Kidney capillary endothelial cell (primary cell): ENCODE results near the gene AQP6.
"Not testable (repeated sequence)": the region's sequence is repeated elsewhere in the genome, so short reads cannot be mapped to it uniquely, and the experiment has no call there.

Experiments used
- DNase-seq: peaks from one replicate; pipeline ENCODE4 v3.0.0-alpha.2; 2018; ENCODE audit warnings: low spot score

AQP6 gene

DNA sequence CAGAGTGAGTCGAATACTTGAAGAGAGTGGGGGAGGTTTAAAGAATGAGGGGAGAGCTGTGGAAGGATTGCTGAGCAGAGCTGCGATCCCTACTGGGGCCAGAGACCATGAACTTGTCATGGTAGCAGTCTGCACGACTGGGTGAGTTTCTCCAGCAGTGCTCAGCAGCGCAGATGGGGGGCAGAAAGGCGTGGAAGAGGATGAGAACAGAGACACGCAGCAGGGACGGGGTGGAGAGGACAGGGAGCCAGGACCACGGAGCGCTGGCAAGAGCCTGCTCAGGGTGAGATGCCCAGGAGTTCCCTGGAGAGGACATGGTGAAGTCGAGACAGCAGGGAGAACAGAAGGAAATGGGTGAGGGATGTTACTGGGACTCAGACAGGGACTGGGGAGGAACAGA lies 2.1 kb upstream of the AQP6 start:
- no peak for DNase-seq

DNA sequence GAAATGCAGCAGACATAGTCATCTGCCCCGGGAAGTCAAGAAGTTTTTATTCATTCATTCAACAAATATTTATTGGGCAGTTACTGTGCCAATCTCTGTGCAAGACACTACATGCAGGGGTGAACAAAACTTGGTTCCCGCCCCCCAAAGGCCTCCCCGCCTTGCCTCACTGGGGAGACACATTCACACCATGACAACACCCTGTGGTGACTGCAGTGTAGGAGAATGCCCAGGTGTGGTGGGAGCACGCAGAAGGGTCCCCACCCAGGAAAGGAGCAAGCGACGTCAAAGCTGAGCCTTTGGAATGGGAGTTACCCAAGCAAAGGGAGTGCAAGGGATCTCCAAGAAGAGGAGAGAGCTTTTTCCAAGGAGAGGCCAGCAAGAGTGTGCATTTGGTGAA lies 1.6 kb upstream of the AQP6 start:
- DNase-seq, result no peak

DNA sequence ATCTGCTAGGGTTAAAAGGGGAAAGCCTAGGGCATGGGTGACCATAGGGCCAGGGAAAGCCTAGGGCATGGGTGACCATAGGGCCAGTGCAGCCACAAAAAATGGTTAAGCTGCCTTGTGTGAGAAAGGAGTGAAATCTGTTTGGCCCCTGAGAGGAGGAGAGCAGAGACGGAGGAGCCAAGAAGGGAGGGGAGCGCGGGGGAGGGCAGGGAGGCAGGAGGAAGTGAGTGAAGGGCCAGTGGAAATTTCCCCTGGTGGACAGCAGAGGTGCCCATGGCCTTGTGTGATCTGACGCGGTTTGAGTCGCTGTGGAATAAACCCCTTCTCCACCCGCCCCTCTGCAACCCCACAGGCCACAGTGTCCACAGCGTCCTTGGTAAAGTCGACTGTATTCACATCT lies 618 bp upstream of the AQP6 start:
- DNase-seq, result no peak

DNA sequence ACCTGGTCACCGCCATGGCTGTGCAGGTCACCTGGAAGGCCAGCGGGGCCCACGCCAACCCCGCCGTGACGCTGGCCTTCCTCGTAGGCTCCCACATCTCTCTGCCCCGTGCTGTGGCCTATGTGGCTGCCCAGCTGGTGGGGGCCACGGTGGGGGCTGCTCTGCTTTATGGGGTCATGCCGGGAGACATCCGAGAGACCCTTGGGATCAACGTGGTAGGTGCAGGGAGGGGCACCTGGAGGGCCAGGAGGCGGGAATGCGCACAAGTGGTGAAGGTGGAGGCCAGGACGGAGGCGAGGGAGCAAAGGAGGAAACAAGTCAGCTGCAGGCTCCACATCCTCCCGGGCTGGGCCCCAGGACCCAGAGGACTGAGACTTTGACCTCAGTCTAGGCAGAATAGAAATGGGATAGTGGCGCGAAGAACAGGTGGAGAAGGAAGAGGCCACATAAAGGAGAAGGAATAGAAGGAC lies 649 bp downstream of the AQP6 start:
- no peak for DNase-seq

DNA sequence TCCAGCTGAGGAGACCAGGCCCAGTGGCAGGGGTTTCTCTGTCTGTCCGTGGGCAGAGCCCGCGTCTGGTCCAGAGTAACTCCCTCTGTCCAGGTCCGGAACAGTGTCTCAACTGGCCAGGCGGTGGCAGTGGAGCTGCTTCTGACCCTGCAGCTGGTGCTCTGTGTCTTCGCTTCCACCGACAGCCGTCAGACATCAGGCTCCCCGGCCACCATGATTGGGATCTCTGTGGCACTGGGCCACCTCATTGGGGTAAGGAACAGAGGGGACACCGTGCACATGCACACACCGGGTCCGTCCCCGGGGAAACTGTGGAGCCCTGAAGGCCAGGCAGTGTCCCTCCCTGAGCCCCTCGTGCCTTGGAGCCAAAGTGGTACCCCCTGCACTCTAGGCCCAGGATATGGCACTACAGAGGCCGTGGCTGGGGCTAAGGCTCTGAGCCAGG lies 1.5 kb downstream of the AQP6 start:
- DNase-seq, result peak; percentile 60

DNA sequence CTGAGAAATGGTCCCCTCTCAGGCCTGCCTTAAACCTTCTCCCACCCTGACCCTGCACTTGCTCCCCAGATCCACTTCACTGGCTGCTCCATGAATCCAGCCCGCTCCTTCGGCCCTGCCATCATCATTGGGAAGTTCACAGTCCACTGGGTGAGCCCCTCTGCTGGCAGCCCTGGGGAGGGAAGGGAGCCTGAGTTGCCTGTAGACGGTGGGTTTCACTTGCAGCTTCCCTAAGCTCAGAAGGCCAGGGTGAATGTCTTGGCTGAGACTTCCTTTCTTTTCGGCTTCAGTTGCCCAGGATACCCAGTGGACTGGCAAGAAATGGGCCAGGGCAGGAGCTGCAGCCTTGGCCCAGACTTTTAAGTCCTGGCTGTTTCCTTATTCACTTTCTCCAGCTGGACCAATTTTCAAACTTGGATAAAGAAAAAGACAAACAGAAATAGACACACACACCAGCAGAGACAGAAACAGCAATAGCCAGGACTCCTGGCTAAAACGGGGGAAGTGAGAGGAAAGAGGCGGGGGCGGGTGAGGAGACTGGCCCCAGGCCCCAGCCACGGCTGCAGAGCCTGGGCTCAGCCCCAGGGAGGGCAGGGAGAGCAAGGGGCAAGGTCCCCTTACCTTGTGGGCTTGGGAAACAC lies 2.0 kb downstream of the AQP6 start:
- no peak for DNase-seq

DNA sequence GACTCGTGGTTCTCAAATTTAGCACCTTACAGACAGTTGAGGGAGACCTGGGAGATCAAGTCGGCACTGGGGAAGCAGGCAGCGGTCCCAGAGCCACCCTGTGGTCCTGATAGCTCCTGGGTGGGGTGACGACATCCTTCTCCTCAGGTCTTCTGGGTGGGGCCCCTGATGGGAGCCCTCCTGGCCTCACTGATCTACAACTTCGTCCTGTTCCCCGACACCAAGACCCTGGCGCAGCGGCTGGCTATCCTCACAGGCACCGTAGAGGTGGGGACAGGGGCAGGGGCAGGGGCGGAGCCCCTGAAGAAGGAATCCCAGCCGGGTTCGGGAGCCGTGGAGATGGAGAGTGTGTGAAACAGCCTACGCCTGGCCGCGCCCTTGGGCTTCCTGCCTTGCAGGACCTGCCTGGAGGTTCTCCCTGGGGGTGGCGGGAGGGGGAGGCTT lies 2.6 kb downstream of the AQP6 start:
- no peak for DNase-seq

DNA sequence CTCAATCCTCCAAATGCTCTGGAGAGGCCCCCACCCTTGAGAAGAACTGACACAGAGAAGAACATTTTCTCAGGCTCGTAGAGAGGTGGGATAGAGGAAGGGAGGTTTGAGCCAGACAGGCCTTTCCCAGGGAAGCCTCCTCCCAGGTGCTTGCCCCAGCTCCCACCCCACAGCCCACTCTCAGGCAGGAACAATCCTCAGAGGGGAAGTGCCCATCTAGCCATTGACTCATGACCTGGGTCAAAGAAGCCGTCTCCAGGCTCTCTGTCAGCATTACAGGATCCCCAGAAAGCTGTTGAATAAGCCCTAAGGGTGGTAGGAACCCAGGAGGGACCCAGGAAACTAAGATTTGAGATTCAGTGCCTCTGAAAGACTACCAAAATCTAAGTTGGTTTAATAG lies 3.8 kb downstream of the AQP6 start:
- no peak for DNase-seq

DNA sequence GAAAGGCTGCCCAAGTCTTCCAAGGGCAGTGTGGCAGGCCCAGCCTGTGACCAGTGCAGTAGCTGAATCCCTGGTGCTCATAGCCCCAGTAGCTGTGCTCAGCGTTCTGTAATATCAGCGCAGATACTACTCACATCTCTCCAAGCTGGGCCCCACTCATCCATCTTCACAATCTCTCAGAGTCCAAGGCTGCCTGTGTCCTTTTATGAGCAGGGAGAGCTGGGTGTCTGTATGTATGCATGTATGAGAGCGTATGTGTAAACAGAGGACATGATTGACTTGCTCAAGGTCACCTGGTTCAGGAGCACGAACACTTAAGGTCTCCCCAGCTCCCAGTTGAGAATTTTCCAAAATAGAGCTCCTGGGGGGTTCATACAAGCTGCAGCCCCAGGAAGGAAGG lies 5.4 kb downstream of the AQP6 start:
- DNase-seq, result no peak

DNA sequence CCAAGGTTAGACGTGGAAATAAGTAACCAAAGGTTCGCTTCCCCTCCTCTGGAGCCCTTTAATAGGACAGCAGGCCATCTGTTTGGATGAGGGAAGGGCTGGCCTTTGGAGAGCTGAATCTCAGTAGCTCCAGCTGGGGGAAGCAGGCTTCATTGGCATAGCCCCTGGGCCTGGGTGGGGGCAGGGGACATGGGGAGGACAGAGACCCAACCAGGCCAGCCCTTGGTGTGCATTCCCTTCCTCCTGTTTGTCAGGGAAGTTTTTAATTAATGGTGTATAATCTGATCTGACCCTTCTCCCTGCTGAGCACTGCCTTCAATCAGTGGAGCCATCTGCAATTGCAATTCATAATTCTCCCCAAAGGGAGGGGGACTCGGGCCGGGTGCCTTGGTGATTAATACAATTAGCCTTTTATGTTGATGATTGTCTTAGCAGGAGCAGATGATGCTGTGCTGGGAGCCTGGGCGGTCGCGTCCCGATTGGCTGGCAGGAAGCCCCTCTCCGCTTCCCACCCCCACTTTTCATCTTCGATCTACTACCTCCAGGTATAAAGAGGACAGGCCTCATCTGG lies 6.4 kb downstream of the AQP6 start:
- DNase-seq, result no peak

DNA sequence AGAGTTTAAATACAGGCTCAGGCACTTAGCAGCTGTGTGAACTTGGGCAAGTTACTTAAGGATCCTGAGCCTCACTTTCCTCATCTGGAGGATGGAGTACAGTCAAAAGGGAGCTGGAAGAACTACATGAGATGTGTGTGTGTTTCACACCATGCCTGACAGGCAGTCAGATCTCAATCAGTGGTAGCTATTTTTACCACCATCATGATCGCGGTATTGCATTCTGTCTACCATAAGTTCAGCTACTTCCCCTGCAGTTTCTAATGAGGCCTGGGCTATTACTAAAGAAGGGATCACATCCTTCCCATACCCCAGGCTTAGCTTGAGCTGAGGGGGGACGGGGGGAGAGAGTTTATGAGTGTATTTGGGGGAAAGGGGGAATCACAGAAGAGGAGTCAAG lies 7.0 kb downstream of the AQP6 start:
- DNase-seq, result no peak

DNA sequence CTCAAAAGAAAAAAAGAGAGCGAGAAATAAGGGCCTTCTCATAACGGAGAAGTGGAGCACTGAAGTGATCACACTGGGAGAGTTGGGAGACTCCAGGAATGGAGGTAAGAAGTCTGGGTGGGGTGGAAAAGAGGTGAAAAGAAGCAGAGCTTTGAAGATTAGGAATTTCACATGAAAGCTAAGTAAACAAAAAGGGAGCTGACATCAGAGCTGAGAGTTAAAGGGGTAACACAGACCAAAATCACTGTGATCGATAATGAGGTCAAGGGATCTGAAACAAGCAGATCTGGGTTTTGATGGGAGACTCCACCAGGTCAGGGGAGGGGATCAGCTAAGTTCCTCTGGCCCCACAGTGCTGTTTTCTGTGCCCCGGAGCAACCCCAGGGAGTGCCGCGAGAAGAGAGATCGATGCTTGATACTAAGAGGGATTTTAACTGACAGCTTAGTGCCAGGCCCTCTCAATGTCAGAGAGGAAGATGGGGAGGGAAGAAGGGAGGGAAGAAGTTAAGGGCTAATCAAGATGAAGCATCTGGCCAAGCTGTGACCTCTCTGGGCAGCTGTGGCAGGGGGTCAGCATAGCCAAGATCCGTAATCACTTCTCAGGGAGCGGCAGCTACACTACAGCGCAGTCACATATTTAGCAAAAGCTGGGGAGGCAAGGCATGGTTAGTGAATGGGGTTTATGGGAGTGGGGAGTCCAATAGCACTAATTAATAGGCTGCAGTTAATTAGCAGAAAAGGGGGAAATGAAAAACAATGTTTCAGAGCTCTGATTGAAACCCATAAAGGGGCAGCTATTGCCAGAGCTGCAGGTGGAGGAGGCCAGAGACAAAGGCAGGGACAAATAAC lies 8.0 kb downstream of the AQP6 start:
- no peak for DNase-seq

DNA sequence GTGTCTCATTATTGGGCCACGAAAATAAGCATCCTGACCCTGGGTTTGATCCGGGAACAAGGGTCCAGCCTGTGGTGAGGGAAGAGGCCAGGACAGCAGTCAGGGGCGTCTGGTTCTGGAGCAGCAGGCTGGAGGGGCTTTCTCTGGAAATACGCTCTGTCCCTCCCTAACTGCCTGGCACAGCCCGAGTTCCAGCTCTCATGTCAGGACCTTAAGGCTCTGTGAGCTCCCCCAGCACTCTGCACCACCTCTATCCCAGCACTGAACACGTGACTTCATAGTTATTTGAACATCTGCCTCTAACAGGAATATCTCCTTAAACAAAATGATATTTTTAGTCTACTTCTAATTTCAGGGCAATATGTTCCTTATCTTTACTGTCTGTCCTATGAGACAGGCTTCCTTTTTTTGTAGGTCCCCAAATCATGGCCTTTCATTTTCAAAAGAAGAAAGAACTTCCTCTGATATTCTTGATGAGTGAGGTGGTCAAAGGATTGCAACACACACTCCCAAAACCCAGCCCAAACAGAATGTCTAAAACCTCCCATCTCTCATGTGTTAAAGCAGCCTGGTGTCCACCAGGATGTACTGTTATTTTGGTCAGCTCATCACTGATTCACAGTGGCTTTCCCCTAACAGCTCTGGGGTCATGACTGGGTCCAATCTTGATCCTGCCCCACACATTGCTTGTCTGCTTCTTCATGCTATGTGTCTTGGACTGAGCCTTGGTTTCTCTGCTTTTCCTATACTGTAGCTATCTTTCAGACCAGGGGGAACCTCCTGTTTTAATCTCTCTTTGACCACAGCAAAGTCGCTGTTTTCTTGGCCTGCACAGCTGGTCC lies 9.7 kb downstream of the AQP6 start:
- no peak for DNase-seq

DNA sequence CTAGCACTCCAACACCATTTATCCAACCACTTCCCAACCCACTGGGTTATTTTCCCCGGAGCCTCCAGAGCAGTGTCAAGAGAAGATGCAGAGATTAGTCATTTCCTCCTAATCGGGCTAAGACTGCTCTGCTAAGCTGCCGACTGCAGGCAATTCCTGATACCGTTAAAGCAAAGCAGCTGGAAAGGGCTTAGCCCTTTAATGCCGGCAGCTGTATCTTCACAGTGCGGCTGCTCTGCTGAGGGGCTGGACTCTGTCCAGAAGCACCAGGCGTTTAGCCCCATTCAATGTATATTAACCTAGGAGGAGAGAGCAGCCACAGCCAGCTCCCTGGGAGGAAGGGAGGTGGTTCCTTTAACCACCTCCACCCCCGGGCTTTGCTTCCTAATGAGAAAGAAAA lies 11.1 kb downstream of the AQP6 start:
- DNase-seq, result peak; percentile 79

DNA sequence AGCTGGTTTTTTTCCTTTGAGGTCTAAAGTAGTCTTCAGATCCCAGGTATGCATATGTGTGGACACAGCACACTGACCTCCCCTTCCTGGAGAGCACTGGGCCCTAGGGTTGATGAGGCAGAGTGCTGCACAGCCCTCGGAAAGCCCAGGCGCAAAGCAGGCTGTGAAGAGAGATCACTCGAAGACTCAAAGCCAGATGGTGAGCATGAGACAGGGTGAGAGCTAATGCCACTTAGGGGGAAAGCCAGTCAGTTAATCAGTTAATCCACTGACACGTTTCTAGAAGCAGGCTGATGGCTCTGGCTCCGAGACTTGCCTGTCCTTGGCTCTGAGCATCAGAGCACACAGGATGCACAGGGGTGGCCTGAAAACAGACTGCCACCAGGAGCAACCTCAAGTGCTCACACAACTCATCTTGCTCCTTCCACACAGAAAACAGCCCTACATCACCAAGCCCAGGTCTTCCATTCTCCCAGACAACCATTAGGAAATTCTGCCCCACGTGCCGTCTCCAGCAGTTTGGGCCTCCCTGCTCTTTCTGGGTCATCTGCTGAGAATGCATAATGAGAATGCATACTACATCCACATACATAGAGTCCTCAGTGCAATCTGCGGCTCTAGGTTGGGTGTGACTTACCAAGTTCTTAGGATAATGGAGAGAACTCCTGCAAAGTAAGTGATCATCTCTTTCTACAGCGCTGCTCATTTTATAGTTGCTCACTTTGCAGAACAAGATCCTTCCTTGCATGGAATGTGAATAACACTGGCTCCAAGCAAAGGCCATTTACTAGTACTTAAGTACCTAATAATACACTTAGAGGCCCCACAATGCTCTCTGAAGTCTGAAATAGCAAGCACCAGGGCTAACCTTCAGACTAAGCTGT lies 12.0 kb downstream of the AQP6 start:
- DNase-seq, result no peak

DNA sequence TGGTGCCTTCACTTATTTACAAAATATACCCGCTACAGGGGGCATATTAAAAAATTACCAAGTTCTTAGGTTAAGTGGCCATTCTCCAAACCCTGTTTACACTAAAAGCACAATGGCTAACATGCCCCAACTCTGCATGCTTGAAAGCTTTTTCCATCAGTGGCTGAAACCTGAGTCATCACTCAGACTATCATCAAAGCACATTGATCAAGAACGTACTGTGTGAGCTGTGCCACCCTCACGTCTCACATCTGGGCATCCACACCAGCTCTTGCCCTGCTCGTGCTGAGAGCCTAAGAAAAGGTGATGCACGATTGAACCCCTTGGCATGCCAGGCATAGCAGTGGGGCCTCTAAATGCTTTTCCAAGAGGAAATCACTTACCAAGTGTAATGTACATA lies 13.2 kb downstream of the AQP6 start:
- DNase-seq, result no peak

DNA sequence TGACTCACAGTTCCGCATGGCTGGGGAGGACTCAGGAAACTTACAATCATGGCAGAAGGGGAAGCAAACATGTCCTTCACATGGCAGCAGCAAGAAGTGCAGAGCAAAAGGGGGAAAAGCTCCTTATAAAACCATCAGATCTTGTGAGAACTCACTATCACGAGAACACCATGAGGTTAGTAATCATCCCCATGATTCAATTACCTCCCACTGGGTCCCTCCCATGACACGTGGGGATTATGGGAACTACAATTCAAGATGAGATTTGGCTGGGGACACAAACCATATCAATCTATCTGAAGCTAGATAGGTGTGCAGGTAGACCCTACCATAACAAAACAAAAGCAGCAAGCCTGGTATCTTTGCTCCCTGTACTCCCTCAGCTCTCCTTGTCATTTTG lies 13.7 kb downstream of the AQP6 start:
- not testable (repeated sequence) for DNase-seq

DNA sequence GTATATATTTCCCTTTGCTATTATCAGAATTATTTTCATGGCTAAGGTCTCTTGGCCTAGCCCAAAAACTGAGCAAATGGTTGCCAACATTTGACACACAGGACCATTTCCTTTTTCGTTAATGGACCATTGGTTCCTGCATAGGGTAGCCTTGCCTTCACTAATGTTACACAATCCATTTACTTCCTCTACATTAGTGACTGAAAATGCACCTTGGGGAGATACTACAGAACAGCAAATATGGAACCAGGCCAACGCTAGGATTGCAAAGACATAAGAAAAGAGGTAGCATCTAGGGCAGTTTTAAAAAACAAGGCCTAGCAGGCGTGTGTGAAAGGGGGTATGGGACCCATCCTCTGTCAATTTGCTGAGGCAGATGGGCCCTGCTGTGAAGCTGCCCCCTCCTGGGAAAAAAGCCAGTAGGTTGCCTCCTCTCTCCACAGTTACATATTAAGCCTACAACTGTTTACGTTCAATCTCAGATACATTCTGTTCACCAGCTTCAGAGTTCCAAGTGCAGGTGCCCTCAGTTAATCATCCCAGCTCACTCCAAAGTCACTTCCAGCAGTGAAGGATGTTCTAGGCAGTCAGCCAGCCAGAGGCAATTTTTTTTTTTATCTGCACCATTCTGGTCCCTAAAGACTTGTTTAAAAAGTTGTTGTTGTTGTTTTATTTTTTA lies 15.0 kb downstream of the AQP6 start:
- no peak for DNase-seq

DNA sequence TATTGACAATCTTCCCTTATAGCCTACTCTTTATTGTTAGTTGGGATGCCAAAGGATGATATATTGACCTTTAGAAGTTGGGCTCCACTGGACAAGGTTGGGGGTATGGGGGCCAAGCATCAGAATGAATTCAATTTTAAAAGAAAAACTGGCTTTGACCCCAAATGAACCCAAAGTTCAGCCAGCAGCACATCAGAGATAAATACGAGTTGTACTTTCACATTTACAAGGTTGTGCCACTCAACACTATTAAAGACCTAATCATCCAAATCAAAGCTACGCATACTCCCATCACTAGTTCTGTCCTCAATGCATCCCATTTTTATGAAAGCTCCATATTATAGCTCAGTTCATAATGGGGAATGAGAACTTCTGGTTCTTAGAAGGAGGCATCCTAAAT lies 16.7 kb downstream of the AQP6 start:
- DNase-seq, result not testable (repeated sequence)

DNA sequence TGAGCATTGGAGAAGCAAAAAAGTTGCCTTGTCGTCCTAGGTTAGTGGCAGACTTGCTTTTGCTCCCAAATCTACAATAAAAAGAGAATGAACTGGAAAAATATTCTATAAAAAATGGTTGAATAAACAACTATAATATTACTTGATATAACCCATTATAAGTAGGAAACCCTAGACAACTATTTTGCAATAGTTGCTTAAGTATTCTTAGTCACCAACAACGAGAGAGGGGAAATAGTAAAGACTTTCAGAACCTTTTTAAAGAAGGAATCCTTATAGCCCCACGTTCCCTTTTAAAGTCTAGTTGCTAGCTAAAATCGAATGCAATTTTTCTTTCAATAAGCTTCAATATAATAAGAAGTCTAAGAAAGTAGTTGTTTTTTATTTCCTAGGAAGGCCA lies 17.5 kb downstream of the AQP6 start:
- DNase-seq, result no peak

DNA sequence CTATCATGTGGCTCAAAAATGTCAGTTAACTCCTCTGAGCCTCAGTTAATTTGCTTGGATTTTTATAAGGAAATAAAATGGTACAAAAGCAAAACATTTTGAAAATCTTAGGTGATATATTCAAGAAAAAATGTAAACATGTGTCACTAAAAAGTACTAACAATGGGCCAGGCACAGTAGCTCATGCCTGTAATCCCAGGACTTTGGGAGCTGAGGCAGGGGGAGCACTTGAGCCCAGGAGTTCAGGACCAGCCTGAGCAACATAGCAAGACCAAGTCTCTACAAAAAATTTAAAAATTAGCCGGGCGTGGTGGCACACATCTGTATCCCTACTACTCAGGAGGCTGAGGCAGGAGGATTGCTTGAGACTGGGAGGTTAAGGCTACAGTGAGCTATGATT lies 25.7 kb downstream of the AQP6 start:
- no peak for DNase-seq
